Activated naive CD4-positive, alpha-beta T cell treated with anti-CD3 and anti-CD28 coated beads, Interleukin-2, amount 50 U/mL, for 24 hours (primary cell): ENCODE data around the gene SLC25A26.

Experiments
- H3K27ac Mint-ChIP-seq: one replicate; pipeline ENCODE4 v1.8.0; 2021; ENCODE audit warnings: mild to moderate bottlenecking, mixed read lengths
- H3K27me3 Mint-ChIP-seq: one replicate; pipeline ENCODE4 v1.8.0; 2021; ENCODE audit warnings: mixed read lengths
- H3K36me3 Mint-ChIP-seq: one replicate; pipeline ENCODE4 v1.8.0; 2021; ENCODE audit warnings: mixed read lengths
- H3K4me1 Mint-ChIP-seq: one replicate; pipeline ENCODE4 v1.8.0; 2021; ENCODE audit warnings: mixed read lengths
- H3K4me3 Mint-ChIP-seq: one replicate; pipeline ENCODE4 v1.8.0; 2021; ENCODE audit warnings: mild to moderate bottlenecking, mixed read lengths
- H3K9me3 Mint-ChIP-seq: one replicate; pipeline ENCODE4 v1.8.0; 2021; ENCODE audit warnings: mixed read lengths

Gene SLC25A26

GRCh38 chr3:66242788-66243464 lies 22.1 kb downstream of the SLC25A26 start:
- Mint-ChIP-seq H3K4me1 (peaks cover 28% of the 10 kb centered on the region), H3K9me3 (peaks cover 14% of the 10 kb centered on the region), H3K27ac (no peak overlapping the region), H3K4me3 (no peak overlapping the region), H3K27me3 (no peaks in the 10 kb centered on the region), H3K36me3 (peaks cover 33% of the 10 kb centered on the region)

DNA sequence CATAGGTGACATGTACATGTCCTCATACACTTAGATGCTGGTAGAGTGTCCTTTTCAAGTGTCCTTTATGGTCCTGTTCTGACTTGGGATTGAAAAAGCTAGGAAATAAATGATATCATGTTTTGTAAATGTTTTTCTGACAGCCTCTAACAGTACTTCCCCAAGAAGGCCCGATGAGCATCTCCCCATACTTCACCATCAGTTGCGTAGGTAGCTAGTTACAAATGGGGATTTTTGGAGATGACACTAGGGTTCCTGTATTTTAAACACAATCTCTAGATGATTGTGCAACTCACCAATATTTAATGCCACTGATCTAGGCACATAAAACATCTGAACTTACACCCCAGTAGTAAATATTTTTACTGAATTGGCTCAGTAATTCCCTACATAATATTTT lies 27.8 kb downstream of the SLC25A26 start:
- no peak overlapping the region for H3K4me3 Mint-ChIP-seq
- no peak overlapping the region for H3K27ac Mint-ChIP-seq
- no peaks in the 10 kb centered on the region for H3K4me1 Mint-ChIP-seq
- H3K27me3 Mint-ChIP-seq, result no peaks in the 10 kb centered on the region
- H3K36me3 Mint-ChIP-seq, result peaks cover 17% of the 10 kb centered on the region
- H3K9me3 Mint-ChIP-seq, result no peaks in the 10 kb centered on the region

DNA sequence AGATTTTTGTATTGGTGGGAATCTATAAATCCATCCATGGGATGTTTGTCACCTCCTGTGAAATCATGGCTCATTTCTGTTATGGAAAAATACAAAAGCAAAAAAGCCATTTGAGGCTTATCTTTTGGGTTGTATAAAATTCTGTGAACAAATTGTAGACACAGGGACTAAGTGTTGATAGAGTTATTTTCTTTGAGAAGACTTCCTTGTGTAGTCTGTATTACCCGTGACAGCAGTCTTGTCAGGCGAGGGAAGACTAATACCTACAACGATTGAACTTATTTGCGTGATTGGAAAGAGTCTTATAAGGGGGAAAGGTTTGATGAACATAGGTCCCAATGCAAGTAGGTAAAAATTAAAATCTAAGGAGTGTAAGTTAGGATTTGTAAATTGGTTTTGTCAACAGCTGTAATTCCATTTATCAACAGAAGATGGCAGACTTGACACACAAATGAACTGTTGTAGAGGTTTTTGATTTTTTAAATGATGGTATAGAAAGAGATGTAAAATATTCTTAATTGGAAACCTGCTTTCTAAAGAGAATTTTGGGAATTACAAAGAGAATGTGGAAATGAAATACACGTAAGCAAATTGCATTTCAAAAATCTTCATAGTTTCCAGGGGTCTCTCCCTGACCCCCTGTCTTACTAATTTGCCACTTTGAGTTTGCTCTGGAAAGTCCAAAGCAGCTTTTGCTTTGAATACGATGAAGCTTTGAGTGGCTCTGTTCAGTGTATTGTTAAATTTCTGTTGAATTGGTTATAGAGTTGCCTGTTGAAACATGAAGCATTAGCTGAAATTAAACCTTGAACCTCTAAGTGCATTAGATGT lies 33.2 kb downstream of the SLC25A26 start:
- peaks cover 11% of the 10 kb centered on the region for H3K36me3 Mint-ChIP-seq

GRCh38 chr3:66255865-66256264 lies 35.1 kb downstream of the SLC25A26 start:
- Mint-ChIP-seq H3K4me1 (peaks cover 24% of the 10 kb centered on the region), H3K27me3 (no peaks in the 10 kb centered on the region), H3K36me3 (peaks cover 7% of the 10 kb centered on the region), H3K9me3 (no peaks in the 10 kb centered on the region), H3K27ac (no peak overlapping the region), H3K4me3 (no peak overlapping the region)

More for the DNA sequence above, 33.2 kb downstream of the SLC25A26 start:
- Mint-ChIP-seq H3K27ac (no peak overlapping the region), H3K4me1 (peaks cover 12% of the 10 kb centered on the region), H3K9me3 (no peaks in the 10 kb centered on the region), H3K4me3 (no peak overlapping the region), H3K27me3 (no peaks in the 10 kb centered on the region)

- Mint-ChIP-seq H3K27me3 (no peaks in the 10 kb centered on the region), H3K4me1 (peaks cover 29% of the 10 kb centered on the region), H3K4me3 (no peak overlapping the region), H3K9me3 (no peaks in the 10 kb centered on the region), H3K36me3 (peaks cover 10% of the 10 kb centered on the region), H3K27ac (no peak overlapping the region)
Measured at GRCh38 chr3:66256806-66257205, 36.0 kb downstream of the SLC25A26 start.

DNA sequence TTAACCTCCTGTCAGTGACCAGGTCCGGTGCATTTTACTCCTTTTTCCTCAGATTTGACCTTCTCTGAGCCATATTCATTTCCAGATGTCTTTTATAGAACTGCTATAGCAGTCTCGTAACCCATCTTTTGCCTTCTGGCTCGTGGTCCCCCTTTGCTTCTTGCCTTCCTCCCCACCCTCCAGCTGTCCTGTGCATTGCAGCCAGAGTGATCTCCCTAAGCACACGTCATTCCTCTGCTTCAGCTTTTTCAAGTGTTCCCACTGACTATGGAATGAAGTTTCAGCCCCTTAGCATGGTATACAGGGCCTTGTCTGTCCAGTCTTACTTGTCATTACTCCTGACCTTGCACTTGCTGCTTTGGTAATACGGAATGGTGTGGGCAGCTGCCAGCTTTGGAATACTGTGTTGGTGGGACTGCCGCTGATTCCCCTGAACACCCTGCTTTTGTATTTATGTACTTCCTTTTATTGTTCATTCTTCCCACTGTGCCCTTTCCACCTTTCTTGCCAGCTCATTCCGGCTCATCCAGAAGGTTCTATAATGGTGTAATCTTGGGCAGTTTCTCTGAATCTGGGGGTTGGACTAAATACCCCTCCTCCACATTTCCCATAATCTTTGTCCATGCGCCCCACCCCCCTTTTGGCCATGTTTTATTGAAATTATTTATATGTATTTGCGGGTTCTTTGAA lies 38.9 kb downstream of the SLC25A26 start:
- H3K4me1 Mint-ChIP-seq, result peaks cover 29% of the 10 kb centered on the region
- H3K9me3 Mint-ChIP-seq, result no peaks in the 10 kb centered on the region
- H3K27me3 Mint-ChIP-seq, result no peaks in the 10 kb centered on the region
- no peak overlapping the region for H3K4me3 Mint-ChIP-seq
- H3K27ac Mint-ChIP-seq, result no peak overlapping the region
- peaks cover 11% of the 10 kb centered on the region for H3K36me3 Mint-ChIP-seq

GRCh38 chr3:66260431-66260830 lies 39.6 kb downstream of the SLC25A26 start:
- Mint-ChIP-seq H3K27me3 (no peaks in the 10 kb centered on the region), H3K9me3 (no peaks in the 10 kb centered on the region), H3K4me3 (no peak overlapping the region), H3K27ac (no peak overlapping the region), H3K36me3 (peaks cover 13% of the 10 kb centered on the region), H3K4me1 (peaks cover 29% of the 10 kb centered on the region)

- Mint-ChIP-seq H3K9me3 (no peaks in the 10 kb centered on the region), H3K4me3 (no peak overlapping the region), H3K36me3 (peaks cover 13% of the 10 kb centered on the region), H3K4me1 (peaks cover 29% of the 10 kb centered on the region), H3K27ac (no peak overlapping the region), H3K27me3 (no peaks in the 10 kb centered on the region)
Measured at GRCh38 chr3:66261355-66261754, 40.6 kb downstream of the SLC25A26 start.

DNA sequence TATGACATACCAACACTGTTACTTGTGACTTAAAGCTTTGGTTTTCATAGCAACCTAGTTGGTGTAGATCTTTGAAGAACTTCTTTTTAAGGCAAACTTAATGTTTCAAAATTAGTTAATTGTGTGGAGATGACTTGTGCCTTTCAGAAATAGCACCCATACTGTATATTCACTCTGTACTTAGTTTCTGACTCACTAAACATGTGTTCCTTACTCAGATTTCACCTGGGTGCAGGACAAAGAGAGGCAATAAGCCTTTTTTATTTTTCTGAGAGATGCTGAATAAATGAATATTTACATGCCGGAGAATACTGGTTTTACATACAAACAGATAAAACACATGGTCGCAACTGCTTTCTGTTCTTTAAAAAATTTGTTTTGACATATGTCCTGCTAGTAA lies 44.8 kb downstream of the SLC25A26 start:
- H3K27ac Mint-ChIP-seq, result no peak overlapping the region
- peaks cover 11% of the 10 kb centered on the region for H3K36me3 Mint-ChIP-seq
- H3K4me1 Mint-ChIP-seq, result peaks cover 10% of the 10 kb centered on the region
- H3K4me3 Mint-ChIP-seq, result no peak overlapping the region
- no peaks in the 10 kb centered on the region for H3K27me3 Mint-ChIP-seq
- no peaks in the 10 kb centered on the region for H3K9me3 Mint-ChIP-seq

DNA sequence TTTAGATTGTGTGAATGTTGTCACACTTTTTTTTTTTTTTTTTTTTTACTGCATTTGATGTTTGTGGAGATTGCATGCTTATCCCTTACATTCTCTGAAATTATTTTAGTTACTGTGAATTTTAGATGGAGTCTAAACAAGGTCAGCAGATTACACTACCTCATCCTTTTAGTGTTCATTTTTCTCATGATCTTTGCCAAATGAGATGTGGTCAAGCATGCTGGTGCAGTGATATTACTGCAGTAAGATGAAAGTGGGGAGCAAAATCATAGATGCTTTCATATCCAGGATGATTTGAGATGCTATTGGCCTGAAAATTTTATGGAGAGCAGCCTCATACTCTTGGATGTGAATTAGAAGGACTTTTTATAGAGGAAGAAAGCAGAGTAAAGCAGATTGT lies 45.8 kb downstream of the SLC25A26 start:
- Mint-ChIP-seq H3K27ac (no peak overlapping the region), H3K27me3 (no peaks in the 10 kb centered on the region), H3K4me3 (no peak overlapping the region), H3K9me3 (no peaks in the 10 kb centered on the region), H3K4me1 (peaks cover 12% of the 10 kb centered on the region), H3K36me3 (peaks cover 10% of the 10 kb centered on the region)

- no peaks in the 10 kb centered on the region for H3K9me3 Mint-ChIP-seq
- H3K27me3 Mint-ChIP-seq, result no peaks in the 10 kb centered on the region
- no peak overlapping the region for H3K4me3 Mint-ChIP-seq
- peaks cover 10% of the 10 kb centered on the region for H3K36me3 Mint-ChIP-seq
- no peak overlapping the region for H3K27ac Mint-ChIP-seq
- H3K4me1 Mint-ChIP-seq, result peaks cover 13% of the 10 kb centered on the region
Measured at GRCh38 chr3:66267031-66267430, 46.2 kb downstream of the SLC25A26 start.

DNA sequence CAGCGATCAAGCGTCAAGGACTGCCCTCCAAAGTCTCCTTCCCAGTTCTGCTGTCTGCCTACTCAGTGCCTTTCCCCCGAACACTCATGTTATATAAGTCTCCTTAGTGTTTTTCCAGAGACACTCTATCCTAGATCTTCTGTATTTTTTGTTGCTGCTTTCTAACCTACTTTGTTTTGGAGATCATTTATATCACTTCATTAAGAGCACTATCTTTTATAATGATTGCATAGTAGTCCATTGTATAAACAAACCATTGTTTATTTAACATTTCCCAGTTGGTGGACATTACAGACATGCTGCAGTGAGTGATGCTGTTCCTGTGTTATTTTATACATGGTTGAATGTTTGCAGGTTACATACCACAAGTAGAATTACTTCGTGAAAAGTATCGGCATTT lies 47.1 kb downstream of the SLC25A26 start:
- peaks cover 13% of the 10 kb centered on the region for H3K4me1 Mint-ChIP-seq
- no peaks in the 10 kb centered on the region for H3K9me3 Mint-ChIP-seq
- no peaks in the 10 kb centered on the region for H3K27me3 Mint-ChIP-seq
- no peak overlapping the region for H3K27ac Mint-ChIP-seq
- no peak overlapping the region for H3K4me3 Mint-ChIP-seq
- peaks cover 10% of the 10 kb centered on the region for H3K36me3 Mint-ChIP-seq

DNA sequence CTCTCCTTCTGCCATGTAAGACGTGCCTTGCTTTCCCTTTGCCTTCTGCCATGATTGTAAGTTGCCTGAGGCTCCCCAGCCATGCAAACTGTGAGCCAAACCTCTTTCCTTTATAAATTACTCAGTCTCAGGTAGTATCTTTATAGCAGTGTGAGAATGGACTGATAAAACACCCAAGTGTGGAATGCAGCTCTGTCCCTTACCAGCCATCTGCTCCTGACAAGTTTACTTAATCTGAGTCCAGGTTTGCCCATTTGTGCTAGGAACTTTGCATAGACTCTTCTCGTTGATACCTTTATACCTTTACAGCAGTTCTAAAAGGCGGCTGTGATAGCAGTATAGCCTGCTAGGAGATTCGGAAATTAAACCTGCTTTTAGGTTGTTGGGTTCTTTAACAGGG lies 48.1 kb downstream of the SLC25A26 start:
- no peak overlapping the region for H3K27ac Mint-ChIP-seq
- H3K9me3 Mint-ChIP-seq, result no peaks in the 10 kb centered on the region
- no peaks in the 10 kb centered on the region for H3K27me3 Mint-ChIP-seq
- H3K4me1 Mint-ChIP-seq, result peaks cover 13% of the 10 kb centered on the region
- H3K4me3 Mint-ChIP-seq, result no peak overlapping the region
- H3K36me3 Mint-ChIP-seq, result peaks cover 15% of the 10 kb centered on the region

GRCh38 chr3:66269411-66269810 lies 48.6 kb downstream of the SLC25A26 start:
- H3K27me3 Mint-ChIP-seq, result no peaks in the 10 kb centered on the region
- H3K27ac Mint-ChIP-seq, result no peak overlapping the region
- H3K36me3 Mint-ChIP-seq, result peaks cover 15% of the 10 kb centered on the region
- no peaks in the 10 kb centered on the region for H3K9me3 Mint-ChIP-seq
- peaks cover 13% of the 10 kb centered on the region for H3K4me1 Mint-ChIP-seq
- H3K4me3 Mint-ChIP-seq, result no peak overlapping the region

GRCh38 chr3:66270288-66270687 lies 49.5 kb downstream of the SLC25A26 start:
- Mint-ChIP-seq H3K4me1 (peaks cover 13% of the 10 kb centered on the region), H3K27ac (no peak overlapping the region), H3K4me3 (no peak overlapping the region), H3K27me3 (no peaks in the 10 kb centered on the region), H3K36me3 (peaks cover 12% of the 10 kb centered on the region), H3K9me3 (no peaks in the 10 kb centered on the region)

DNA sequence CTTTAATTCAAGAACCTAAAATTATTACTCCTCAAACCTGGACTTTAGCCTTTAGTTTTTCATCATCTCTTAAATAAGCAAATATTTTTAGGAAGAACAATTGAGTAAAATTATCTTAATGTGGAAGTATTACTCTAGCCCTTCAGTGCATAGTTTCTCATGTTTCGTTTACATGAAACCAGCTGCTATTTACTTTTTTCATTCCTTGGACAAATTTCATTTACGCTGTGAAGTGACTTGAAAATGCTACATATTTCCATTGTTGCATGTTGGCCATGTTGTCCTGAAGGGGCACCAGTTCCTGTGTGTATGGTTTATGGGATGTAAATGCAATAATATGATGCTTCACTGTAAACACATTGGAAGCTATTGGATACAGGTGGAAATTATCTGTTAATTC lies 49.9 kb downstream of the SLC25A26 start:
- Mint-ChIP-seq H3K27me3 (no peaks in the 10 kb centered on the region), H3K27ac (no peak overlapping the region), H3K9me3 (no peaks in the 10 kb centered on the region), H3K4me3 (no peak overlapping the region), H3K36me3 (peaks cover 12% of the 10 kb centered on the region), H3K4me1 (peaks cover 13% of the 10 kb centered on the region)
